HEK293 (cell line): ENCODE results near the gene SLIT1.

ENCODE experiments used
- GLI2 ChIP-seq: fragments of 450-650 bp; formaldehyde crosslinking; IDR thresholded peaks from 2 replicates; pipeline ENCODE4; 2017; ENCODE audit warnings: missing biosample characterization, missing genetic modification characterization, low read depth, borderline replicate concordance
- GLI4 ChIP-seq: fragments of 450-650 bp; formaldehyde crosslinking; IDR thresholded peaks from 2 replicates; pipeline ENCODE4 v1.5.1; 2016; ENCODE audit warnings: missing biosample characterization, missing genetic modification characterization
- HOXA7 ChIP-seq: sonication (generic); formaldehyde crosslinking; IDR thresholded peaks from 2 replicates; pipeline ENCODE4 v1.8.1; 2022; ENCODE audit warnings: missing genetic modification reagents, borderline replicate concordance
- HOXD13 ChIP-seq: sonication (generic); formaldehyde crosslinking; IDR thresholded peaks from 2 replicates; pipeline ENCODE4 v1.8.0; 2022; ENCODE audit warnings: missing genetic modification reagents, borderline replicate concordance
- KLF9 ChIP-seq: fragments of 450-650 bp; formaldehyde crosslinking; IDR thresholded peaks from 2 replicates; pipeline ENCODE4 v1.5.1; 2016; ENCODE audit warnings: missing biosample characterization, missing genetic modification characterization, low read depth
- MYNN ChIP-seq: fragments of 450-650 bp; formaldehyde crosslinking; IDR thresholded peaks from 2 replicates; pipeline ENCODE4 v1.5.1; 2016; ENCODE audit warnings: missing biosample characterization, missing genetic modification characterization, borderline replicate concordance
- REPIN1 ChIP-seq: fragments of 450-650 bp; formaldehyde crosslinking; IDR thresholded peaks from 2 replicates; pipeline ENCODE4 v1.5.1; 2017; ENCODE audit warnings: missing biosample characterization, missing genetic modification characterization, low read depth
- SALL2 ChIP-seq: fragments of 450-650 bp; formaldehyde crosslinking; IDR thresholded peaks from 2 replicates; pipeline ENCODE4 v1.5.0; 2017; ENCODE audit warnings: missing biosample characterization, mild to moderate bottlenecking, missing genetic modification characterization, borderline replicate concordance
- SETDB1 ChIP-seq: IDR thresholded peaks from one replicate; pipeline ENCODE4 v1.6.1; 2017; ENCODE audit warnings: mild to moderate bottlenecking, low read length, moderate library complexity, mixed read lengths; ENCODE audit not compliant: insufficient read length
- SP2 ChIP-seq: fragments of 450-650 bp; formaldehyde crosslinking; IDR thresholded peaks from 2 replicates; pipeline ENCODE4 v1.5.1; 2016; ENCODE audit warnings: missing biosample characterization, missing genetic modification characterization
- SP7 ChIP-seq: fragments of 450-650 bp; formaldehyde crosslinking; IDR thresholded peaks from 2 replicates; pipeline ENCODE4 v1.5.1; 2016; ENCODE audit warnings: missing biosample characterization, missing genetic modification characterization
- WT1 ChIP-seq: fragments of 450-650 bp; formaldehyde crosslinking; IDR thresholded peaks from 2 replicates; pipeline ENCODE4 v1.5.1; 2016; ENCODE audit warnings: missing biosample characterization, missing genetic modification characterization
- ZNF146 ChIP-seq: fragments of 450-650 bp; formaldehyde crosslinking; IDR thresholded peaks from 2 replicates; pipeline ENCODE4 v1.5.1; 2016; ENCODE audit warnings: missing biosample characterization, missing genetic modification characterization
- ZNF157 ChIP-seq: fragments of 450-650 bp; formaldehyde crosslinking; IDR thresholded peaks from 2 replicates; pipeline ENCODE4 v1.5.1; 2016; ENCODE audit warnings: missing biosample characterization, missing genetic modification characterization
- ZNF169 ChIP-seq: fragments of 450-650 bp; formaldehyde crosslinking; IDR thresholded peaks from 2 replicates; pipeline ENCODE4 v1.5.1; 2016; ENCODE audit warnings: missing biosample characterization, missing genetic modification characterization
- ZNF202 ChIP-seq: fragments of 450-650 bp; formaldehyde crosslinking; IDR thresholded peaks from 2 replicates; pipeline ENCODE4 v1.5.1; 2016; ENCODE audit warnings: missing biosample characterization, missing genetic modification characterization, borderline replicate concordance
- ZNF221 ChIP-seq: fragments of 450-650 bp; formaldehyde crosslinking; IDR thresholded peaks from 2 replicates; pipeline ENCODE4 v1.5.1; 2017; ENCODE audit warnings: missing biosample characterization, missing genetic modification characterization, borderline replicate concordance
- ZNF223 ChIP-seq: fragments of 450-650 bp; formaldehyde crosslinking; IDR thresholded peaks from 2 replicates; pipeline ENCODE4 v1.5.1; 2016; ENCODE audit warnings: missing biosample characterization, missing genetic modification characterization
- ZNF302 ChIP-seq: fragments of 450-650 bp; formaldehyde crosslinking; IDR thresholded peaks from 2 replicates; pipeline ENCODE4 v1.5.1; 2016; ENCODE audit warnings: missing biosample characterization, missing genetic modification characterization, low read depth
- ZNF48 ChIP-seq: fragments of 450-650 bp; formaldehyde crosslinking; IDR thresholded peaks from 2 replicates; pipeline ENCODE4 v1.5.1; 2016; ENCODE audit warnings: missing biosample characterization, missing genetic modification characterization
- ZNF501 ChIP-seq: fragments of 450-650 bp; formaldehyde crosslinking; IDR thresholded peaks from 2 replicates; pipeline ENCODE4 v1.5.1; 2016; ENCODE audit warnings: missing biosample characterization, missing genetic modification characterization
- ZNF707 ChIP-seq: fragments of 450-650 bp; formaldehyde crosslinking; IDR thresholded peaks from 2 replicates; pipeline ENCODE4 v1.5.1; 2016; ENCODE audit warnings: missing biosample characterization, missing genetic modification characterization
- ZNF791 ChIP-seq: fragments of 450-650 bp; formaldehyde crosslinking; IDR thresholded peaks from 2 replicates; pipeline ENCODE4 v1.5.1; 2016; ENCODE audit warnings: missing biosample characterization, missing genetic modification characterization
- TF ChIP-seq, protein P1 (sequence below): fragments of 450-650 bp; formaldehyde crosslinking; IDR thresholded peaks from 2 replicates; pipeline ENCODE4 v1.5.1; 2016; ENCODE audit warnings: missing biosample characterization, missing genetic modification characterization
- TF ChIP-seq, protein P2 (sequence below): fragments of 450-650 bp; formaldehyde crosslinking; IDR thresholded peaks from 2 replicates; pipeline ENCODE4 v1.5.1; 2017; ENCODE audit warnings: missing biosample characterization, missing genetic modification characterization
- TF ChIP-seq, protein P3 (sequence below): fragments of 450-650 bp; IDR thresholded peaks from 2 replicates; pipeline ENCODE4 v1.5.1; 2018; ENCODE audit warnings: missing biosample characterization, missing genetic modification characterization
- TF ChIP-seq, protein P4 (sequence below): fragments of 450-650 bp; formaldehyde crosslinking; IDR thresholded peaks from 2 replicates; pipeline ENCODE4 v1.5.1; 2017; ENCODE audit warnings: missing biosample characterization, missing genetic modification characterization
- TF ChIP-seq, protein P5 (sequence below): fragments of 450-650 bp; formaldehyde crosslinking; IDR thresholded peaks from 2 replicates; pipeline ENCODE4 v1.5.1; 2016; ENCODE audit warnings: missing biosample characterization, missing genetic modification characterization
- TF ChIP-seq, protein P6 (sequence below): IDR thresholded peaks from 2 replicates; pipeline ENCODE4 v1.6.1; 2011; ENCODE audit warnings: mild to moderate bottlenecking, low read depth, low read length, borderline replicate concordance

SLIT1 gene

DNA sequence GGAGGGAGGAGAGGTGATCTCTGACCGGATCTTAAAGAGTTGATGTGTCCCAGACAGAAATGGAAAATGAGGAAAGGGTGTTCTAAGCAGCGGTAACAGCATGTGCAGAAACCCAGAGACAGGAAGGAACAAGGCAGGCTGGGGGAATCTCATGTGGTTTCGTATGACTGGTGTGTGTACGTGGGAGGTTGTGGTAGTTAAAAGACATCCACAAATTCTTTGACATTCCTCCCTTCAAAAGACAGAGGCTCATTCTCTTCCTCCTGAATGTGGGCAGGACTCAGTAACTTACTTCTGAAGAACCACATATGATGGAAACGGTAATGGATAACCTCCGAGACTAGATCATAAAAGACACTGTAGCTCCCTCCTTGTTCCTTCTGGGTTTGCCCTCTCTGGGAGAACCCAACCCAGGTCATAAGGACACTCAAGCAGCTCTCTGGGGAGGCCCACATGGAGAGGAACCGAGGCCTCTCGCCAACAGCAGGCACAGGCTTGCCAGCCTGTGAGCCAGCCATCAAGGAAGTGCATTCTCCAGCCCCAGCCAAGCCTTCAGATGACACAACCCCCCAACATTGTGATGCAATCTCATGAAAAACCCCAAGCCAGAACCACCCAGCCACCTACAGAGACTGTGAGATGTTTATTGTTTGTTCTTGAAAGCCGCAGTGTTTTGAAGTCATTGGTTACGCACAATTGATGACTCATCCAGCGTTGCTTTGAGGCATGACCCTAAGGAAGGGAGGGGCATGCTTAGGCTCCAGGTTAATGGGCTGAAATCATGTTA is 116.0 kb downstream of the SLIT1 start (continued):
- TF ChIP-seq, protein P1, sequence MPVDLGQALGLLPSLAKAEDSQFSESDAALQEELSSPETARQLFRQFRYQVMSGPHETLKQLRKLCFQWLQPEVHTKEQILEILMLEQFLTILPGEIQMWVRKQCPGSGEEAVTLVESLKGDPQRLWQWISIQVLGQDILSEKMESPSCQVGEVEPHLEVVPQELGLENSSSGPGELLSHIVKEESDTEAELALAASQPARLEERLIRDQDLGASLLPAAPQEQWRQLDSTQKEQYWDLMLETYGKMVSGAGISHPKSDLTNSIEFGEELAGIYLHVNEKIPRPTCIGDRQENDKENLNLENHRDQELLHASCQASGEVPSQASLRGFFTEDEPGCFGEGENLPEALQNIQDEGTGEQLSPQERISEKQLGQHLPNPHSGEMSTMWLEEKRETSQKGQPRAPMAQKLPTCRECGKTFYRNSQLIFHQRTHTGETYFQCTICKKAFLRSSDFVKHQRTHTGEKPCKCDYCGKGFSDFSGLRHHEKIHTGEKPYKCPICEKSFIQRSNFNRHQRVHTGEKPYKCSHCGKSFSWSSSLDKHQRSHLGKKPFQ (tag by site-specific recombination), result no peak
- TF ChIP-seq ZNF707 (tag by site-specific recombination) (0 out of 2 replicates have a peak, but pooled peaks have one; percentile 37), GLI2 (tag by site-specific recombination) (no peak), SP7 (peak; percentile 80), KLF9 (no peak), ZNF157 (tag by site-specific recombination) (no peak), ZNF48 (no peak), ZNF791 (tag by site-specific recombination) (no peak), ZNF221 (tag by site-specific recombination) (no peak), SETDB1 (peak; percentile 98), ZNF169 (no peak), HOXA7 (no peak), ZNF223 (tag by site-specific recombination) (no peak), MYNN (tag by site-specific recombination) (no peak), SALL2 (tag by site-specific recombination) (0 out of 2 replicates have a peak, but pooled peaks have one; percentile 43), ZNF302 (tag by site-specific recombination) (no peak), ZNF501 (tag by site-specific recombination) (no peak), ZNF146 (tag by site-specific recombination) (no peak), WT1 (tag by site-specific recombination) (no peak), REPIN1 (tag by site-specific recombination) (no peak), HOXD13 (no peak), ZNF202 (no peak), SP2 (tag by site-specific recombination) (0 out of 2 replicates have a peak, but pooled peaks have one; percentile 9), GLI4 (no peak)
- TF ChIP-seq, protein P2, sequence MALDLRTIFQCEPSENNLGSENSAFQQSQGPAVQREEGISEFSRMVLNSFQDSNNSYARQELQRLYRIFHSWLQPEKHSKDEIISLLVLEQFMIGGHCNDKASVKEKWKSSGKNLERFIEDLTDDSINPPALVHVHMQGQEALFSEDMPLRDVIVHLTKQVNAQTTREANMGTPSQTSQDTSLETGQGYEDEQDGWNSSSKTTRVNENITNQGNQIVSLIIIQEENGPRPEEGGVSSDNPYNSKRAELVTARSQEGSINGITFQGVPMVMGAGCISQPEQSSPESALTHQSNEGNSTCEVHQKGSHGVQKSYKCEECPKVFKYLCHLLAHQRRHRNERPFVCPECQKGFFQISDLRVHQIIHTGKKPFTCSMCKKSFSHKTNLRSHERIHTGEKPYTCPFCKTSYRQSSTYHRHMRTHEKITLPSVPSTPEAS (tag by site-specific recombination), result 0 out of 2 replicates have a peak, but pooled peaks have one; percentile 13
- TF ChIP-seq, protein P3, sequence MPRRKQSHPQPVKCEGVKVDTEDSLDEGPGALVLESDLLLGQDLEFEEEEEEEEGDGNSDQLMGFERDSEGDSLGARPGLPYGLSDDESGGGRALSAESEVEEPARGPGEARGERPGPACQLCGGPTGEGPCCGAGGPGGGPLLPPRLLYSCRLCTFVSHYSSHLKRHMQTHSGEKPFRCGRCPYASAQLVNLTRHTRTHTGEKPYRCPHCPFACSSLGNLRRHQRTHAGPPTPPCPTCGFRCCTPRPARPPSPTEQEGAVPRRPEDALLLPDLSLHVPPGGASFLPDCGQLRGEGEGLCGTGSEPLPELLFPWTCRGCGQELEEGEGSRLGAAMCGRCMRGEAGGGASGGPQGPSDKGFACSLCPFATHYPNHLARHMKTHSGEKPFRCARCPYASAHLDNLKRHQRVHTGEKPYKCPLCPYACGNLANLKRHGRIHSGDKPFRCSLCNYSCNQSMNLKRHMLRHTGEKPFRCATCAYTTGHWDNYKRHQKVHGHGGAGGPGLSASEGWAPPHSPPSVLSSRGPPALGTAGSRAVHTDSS (tag by site-specific recombination), result no peak
- TF ChIP-seq, protein P4, sequence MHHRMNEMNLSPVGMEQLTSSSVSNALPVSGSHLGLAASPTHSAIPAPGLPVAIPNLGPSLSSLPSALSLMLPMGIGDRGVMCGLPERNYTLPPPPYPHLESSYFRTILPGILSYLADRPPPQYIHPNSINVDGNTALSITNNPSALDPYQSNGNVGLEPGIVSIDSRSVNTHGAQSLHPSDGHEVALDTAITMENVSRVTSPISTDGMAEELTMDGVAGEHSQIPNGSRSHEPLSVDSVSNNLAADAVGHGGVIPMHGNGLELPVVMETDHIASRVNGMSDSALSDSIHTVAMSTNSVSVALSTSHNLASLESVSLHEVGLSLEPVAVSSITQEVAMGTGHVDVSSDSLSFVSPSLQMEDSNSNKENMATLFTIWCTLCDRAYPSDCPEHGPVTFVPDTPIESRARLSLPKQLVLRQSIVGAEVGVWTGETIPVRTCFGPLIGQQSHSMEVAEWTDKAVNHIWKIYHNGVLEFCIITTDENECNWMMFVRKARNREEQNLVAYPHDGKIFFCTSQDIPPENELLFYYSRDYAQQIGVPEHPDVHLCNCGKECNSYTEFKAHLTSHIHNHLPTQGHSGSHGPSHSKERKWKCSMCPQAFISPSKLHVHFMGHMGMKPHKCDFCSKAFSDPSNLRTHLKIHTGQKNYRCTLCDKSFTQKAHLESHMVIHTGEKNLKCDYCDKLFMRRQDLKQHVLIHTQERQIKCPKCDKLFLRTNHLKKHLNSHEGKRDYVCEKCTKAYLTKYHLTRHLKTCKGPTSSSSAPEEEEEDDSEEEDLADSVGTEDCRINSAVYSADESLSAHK (tag by site-specific recombination), result no peak
- TF ChIP-seq, protein P5, sequence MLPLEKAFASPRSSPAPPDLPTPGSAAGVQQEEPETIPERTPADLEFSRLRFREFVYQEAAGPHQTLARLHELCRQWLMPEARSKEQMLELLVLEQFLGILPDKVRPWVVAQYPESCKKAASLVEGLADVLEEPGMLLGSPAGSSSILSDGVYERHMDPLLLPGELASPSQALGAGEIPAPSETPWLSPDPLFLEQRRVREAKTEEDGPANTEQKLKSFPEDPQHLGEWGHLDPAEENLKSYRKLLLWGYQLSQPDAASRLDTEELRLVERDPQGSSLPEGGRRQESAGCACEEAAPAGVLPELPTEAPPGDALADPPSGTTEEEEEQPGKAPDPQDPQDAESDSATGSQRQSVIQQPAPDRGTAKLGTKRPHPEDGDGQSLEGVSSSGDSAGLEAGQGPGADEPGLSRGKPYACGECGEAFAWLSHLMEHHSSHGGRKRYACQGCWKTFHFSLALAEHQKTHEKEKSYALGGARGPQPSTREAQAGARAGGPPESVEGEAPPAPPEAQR (tag by site-specific recombination), result no peak
- TF ChIP-seq, protein P6, sequence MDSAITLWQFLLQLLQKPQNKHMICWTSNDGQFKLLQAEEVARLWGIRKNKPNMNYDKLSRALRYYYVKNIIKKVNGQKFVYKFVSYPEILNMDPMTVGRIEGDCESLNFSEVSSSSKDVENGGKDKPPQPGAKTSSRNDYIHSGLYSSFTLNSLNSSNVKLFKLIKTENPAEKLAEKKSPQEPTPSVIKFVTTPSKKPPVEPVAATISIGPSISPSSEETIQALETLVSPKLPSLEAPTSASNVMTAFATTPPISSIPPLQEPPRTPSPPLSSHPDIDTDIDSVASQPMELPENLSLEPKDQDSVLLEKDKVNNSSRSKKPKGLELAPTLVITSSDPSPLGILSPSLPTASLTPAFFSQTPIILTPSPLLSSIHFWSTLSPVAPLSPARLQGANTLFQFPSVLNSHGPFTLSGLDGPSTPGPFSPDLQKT, result no peak
